ENCODE results near the gene IL23R.
"Not testable (repeated sequence)": the region's sequence is repeated elsewhere in the genome, so short reads cannot be mapped to it uniquely, and the experiment has no call there.

Gene IL23R

DNA sequence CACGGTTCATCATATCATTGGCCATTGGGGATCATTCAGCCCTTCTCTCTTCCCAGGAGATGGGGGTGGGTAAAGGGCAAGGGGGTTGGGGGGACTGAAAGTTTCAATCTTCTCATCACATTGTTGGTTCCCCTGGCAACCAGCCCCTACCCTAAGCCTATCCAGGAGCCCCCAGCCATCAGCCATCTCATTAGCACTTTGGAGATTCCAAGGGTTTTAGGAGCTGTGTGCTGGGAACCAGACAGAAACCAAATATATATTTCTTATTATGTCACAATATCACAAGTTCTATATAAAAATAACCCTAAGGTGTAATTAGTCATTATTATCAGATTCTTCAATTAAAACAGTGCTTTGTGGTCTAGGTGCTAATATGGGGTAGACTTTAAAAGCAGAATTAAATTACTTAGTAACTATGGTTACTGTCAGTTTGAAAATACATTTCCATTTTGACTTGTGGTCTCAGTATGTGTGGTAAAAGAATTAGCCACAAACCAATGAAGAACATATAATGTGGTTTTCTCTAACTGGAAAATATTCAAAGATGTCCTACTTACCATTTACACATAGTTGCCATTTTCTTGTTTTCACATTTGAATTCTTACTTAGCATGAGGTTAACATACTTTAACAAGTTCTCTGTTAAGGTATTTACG is 28.1 kb downstream of the IL23R start:
- DNase-seq (ENCODE audit: low read depth): no peak

GRCh38 chr1:67200755-67201154 is 34.5 kb downstream of the IL23R start:
- DNase-seq (ENCODE audit: low read depth): no peak

- no peak for DNase-seq (ENCODE audit: low read depth)
Measured at GRCh38 chr1:67201891-67202290, 35.6 kb downstream of the IL23R start.

- no peak for DNase-seq (ENCODE audit: low read depth)
Measured at GRCh38 chr1:67204298-67204980, 38.2 kb downstream of the IL23R start.

- DNase-seq (ENCODE audit: low read depth): not testable (repeated sequence)
Measured at GRCh38 chr1:67207398-67207797, 41.1 kb downstream of the IL23R start.

GRCh38 chr1:67208217-67208616 is 42.0 kb downstream of the IL23R start:
- no peak for DNase-seq (ENCODE audit: low read depth)

GRCh38 chr1:67209521-67209920 is 43.3 kb downstream of the IL23R start:
- DNase-seq (ENCODE audit: low read depth): no peak

GRCh38 chr1:67211589-67212563 is 45.6 kb downstream of the IL23R start:
- DNase-seq (ENCODE audit: low read depth): no peak

DNA sequence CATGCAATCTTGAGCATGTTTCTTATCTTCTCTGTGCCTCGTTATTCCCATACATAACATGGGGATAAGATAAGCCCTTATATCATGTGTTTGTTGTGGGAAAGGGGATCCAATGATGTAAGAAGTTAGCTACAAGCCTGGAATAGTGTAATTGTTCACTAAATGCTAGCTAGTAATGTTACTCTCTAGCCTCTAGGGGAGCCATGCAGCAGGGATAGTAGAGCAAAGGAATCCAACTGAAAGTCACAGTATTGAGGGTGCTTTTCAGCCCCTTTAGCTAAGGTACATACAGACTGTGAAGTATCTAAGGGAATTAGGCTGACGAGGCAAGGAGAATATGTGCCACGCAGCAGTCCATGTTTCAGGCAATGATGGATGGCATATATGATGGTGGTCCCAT is 46.9 kb downstream of the IL23R start:
- DNase-seq (ENCODE audit: low read depth): no peak

DNA sequence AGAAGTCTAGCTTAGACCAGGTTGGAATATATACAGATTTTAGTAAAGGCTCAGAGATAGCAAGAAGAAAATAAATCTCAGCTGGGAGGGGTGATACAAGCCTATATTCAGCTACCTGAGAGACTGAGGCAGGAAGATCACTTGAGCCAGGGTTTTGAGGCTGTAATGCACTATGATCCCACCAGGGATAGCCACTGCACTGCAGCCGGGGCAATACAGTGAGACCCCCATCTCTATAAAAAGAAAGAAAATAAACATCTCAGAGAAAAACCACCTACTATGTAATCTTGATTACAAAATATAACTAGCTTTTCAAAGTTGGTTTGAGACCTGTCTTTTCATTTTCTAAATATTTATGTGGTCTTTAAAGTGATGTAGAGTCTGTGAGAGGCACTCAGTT is 47.7 kb downstream of the IL23R start:
- no peak for DNase-seq (ENCODE audit: low read depth)

DNA sequence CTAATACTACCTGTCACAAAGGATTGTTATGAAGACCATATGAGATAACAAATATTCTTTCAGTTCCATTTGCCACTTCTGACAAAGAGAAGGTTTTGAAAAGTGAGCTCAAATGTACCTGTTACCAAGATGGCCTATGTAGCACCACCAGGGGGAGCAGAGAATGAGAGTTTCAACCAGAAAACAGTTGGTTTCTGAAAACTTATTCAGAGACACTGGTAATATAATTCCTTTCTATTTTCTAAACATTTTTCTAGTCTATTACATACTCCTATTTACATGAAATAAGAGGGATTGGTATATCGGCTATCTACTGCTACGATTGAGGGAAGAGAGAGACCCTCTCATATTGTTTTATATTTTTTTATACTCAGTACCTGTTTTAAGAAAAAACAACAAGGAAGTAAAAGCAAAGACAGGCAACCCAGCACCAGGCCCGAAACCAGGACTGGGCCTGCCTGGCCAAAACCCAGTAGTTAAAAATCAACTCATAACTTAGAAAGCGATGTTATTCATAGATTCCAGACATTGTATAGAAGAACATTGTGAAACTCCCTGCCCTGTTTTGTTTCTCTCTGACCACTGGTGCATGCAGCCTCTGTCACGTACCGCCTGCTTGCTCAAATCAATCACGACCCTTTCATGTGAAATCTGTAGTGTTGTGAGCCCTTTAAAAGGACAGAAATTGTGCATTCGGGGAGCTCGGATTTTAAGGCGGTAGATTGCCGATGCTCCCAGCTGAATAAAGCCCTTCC is 48.3 kb downstream of the IL23R start:
- no peak for DNase-seq (ENCODE audit: low read depth)

DNA sequence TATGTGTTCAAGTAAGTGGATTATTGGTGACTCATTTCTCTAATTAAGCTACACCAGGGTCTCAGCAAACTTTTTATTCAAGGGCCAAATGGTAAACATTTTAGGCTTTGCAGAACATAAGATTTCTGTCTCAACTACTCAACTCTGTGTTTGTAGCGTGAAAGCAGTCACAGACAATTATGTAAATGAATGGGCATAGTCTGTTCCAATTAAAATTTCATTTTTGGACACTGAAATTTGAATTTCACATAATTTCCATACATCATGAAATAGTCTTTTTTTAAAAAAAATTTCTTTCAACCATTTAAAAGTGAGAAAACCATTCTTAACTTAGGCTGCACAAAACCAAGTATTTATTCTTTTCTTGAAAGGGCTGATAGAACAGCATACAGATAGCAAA is 50.1 kb downstream of the IL23R start:
- no peak for DNase-seq (ENCODE audit: low read depth)

DNA sequence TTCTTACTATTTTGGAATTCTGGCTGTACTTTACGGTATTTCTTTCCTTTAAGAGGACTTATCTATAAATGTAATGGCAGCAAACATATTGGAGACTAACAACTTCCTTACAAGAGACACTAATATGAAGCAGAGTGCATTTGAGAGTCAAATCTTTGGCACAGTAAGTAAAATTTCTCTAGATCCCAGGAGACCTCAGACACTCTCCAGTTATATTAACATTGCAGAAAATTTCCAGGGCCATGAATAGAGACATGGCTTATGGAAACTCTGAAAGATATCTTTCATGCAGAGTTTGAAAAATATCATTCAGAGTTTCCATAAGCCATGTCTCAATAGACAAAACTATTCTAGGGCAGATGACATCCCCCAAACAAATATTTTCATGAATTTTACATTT is 51.2 kb downstream of the IL23R start:
- DNase-seq (ENCODE audit: low read depth): no peak

- DNase-seq (ENCODE audit: low read depth): no peak
Measured at GRCh38 chr1:67217938-67218337, 51.7 kb downstream of the IL23R start.

GRCh38 chr1:67224856-67225255 is 58.6 kb downstream of the IL23R start:
- no peak for DNase-seq (ENCODE audit: low read depth)

- no peak for DNase-seq (ENCODE audit: low read depth)
Measured at GRCh38 chr1:67226688-67227087, 60.4 kb downstream of the IL23R start.

GRCh38 chr1:67227196-67227595 is 60.9 kb downstream of the IL23R start:
- DNase-seq (ENCODE audit: low read depth): no peak

GRCh38 chr1:67228791-67229190 is 62.5 kb downstream of the IL23R start:
- DNase-seq (ENCODE audit: low read depth): no peak

DNA sequence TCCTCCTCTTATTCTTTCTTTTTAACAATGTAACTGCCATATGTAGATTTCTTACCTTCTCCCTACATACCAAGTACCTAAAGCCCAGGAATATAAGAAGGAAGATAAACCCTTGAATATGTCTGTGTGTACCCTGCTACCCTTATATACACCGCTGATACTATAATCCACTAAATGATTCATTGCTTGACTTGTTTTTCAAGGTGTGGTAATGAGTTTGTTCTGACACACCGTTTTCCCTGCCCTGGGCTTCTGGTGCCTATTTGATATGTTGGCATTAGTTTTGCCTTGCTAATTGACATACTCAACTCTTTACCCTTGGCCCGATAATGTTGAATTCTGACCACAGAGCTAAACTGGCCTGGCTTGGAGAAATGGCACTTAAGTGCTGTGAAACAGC is 64.3 kb downstream of the IL23R start:
- no peak for DNase-seq (ENCODE audit: low read depth)

DNA sequence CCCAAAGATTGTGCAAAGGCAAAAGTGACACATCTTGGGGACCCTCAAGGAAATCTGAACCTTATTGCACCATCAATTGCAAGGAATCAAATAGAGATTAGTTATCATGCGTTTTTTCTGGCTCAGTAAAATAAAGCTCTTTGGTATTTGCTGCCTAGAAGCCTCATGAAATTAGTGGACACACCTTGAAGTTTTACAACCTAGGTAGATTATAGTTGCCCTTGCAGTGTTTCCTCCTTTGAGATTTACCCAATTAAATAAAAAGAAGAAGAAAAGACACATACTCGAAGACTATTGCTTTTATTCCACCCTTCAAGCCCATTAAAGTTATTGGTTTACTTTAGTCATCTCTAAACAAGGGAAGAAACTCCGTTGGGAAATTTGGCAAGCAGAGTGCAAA is 70.0 kb downstream of the IL23R start:
- DNase-seq (ENCODE audit: low read depth): no peak

- DNase-seq (ENCODE audit: low read depth): no peak
Measured at GRCh38 chr1:67239738-67240137, 73.5 kb downstream of the IL23R start.

GRCh38 chr1:67241200-67241746 is 75.0 kb downstream of the IL23R start:
- DNase-seq (ENCODE audit: low read depth): no peak

Measured in GM04503 (cell line).